NCI-H2081 (cell line): ENCODE data around the gene PRAMEF11.
"Not testable (repeated sequence)": the region's sequence is repeated elsewhere in the genome, so short reads cannot be mapped to it uniquely, and the experiment has no call there.

Experiments used
- DNase-seq, 2 experiments: peaks; one replicate each; lab custom pipeline; 2025; lab: John Stamatoyannopoulos, UW

The PRAMEF11 gene

GRCh38 chr1:12831310-12831709 is at the start of gene PRAMEF11:
Gene PRAMEF11 (minus strand): TSS chr1:12831410. CDS start chr1:12828789, 2,621 bp downstream.
- DNase-seq = not testable (repeated sequence)

DNA sequence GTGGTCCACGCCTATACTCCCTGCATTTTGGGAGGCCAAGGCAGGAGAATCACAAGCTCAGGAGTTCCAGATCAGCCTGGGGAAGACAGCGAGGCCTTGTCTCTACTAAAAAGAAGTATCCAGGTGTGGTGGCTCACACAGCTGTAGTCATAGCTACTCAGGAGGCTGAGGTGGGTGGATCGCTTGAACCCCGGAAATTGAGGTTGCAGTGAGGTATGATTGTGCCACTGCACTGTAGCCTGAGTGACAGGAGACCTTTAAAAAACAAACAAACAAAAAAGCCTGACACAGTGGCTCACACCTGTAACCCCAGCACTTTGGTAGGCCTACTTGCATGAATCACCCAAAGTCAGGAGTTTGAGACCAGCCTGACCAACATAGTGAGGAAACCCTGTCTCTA is 47.2 kb upstream of the PRAMEF11 start:
- not testable (repeated sequence) for DNase-seq

DNA sequence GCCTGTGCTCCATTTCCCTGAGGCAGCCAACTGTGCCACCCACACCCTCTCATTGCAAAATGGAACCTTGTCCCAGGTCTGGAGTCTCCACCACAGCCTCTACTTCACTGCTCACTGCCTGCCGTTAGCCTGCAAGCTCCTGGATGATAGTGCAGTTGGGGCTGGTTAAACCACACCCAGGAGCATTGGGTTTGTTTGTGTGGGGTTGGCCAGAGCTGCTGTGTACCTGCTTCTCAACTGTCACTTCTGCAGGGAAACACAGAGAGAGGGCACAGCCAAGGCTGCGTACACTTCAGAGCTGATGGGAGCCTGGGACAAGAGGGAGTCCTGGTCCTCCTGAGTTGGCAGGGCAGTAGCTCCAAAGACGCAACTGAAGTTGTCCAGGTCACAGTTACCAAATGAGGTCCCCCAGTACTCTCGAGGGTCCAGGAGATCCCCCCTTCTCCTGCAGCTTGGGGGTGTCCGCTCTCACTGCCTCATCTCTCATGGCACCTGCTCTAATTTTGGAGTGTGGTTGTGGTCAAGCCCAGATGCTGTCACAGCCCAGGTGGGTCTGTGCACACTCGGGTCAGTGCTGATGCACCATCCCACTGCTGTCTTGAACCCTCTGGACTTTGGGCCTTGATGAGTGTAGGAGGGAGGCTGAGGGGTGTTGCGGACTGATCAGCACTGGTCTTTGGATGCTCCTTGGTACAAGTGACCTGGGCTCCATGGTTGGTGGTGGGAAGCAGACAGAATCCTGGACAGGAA is 32.1 kb upstream of the PRAMEF11 start:
- not testable (repeated sequence) for DNase-seq

- not testable (repeated sequence) for DNase-seq
These were observed 25.6 kb upstream of the PRAMEF11 start, which contains the start of gene PRAMEF2 for GRCh38 chr1:12856786-12857185. Gene PRAMEF2 (plus strand): TSS chr1:12857086. CDS start chr1:12859010, 1,924 bp downstream.

GRCh38 chr1:12851779-12852178 is 20.6 kb upstream of the PRAMEF11 start:
- no peak for DNase-seq

- not testable (repeated sequence) for DNase-seq
These were observed 17.4 kb upstream of the PRAMEF11 start, which contains the start of gene HNRNPCL1 for GRCh38 chr1:12848620-12849019. Gene HNRNPCL1 (minus strand): TSS chr1:12848720. CDS start chr1:12848289, 431 bp downstream.

- not testable (repeated sequence) for DNase-seq
These were observed 2.0 kb upstream of the PRAMEF11 start for GRCh38 chr1:12833251-12833650.

DNA sequence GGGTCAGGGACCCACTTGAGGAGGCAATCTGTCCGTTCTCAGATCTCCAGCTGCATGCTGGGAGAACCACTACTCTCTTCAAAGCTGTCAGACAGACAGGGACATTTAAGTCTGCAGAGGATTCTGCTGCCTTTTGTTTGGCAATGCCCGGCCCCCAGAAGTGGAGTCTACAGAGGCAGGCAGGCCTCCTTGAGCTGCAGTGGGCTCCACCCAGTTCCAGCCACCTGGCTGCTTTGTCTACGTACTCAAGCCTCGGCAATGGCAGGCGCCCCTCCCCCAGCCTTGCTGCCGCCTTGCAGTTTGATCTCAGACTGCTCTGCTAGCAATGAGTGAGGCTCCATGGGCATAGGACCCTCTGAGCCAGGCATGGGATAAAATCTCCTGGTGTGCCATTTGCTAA is 12.1 kb downstream of the PRAMEF11 start:
- not testable (repeated sequence) for DNase-seq

- no peak for DNase-seq
These were observed 19.8 kb downstream of the PRAMEF11 start for GRCh38 chr1:12811409-12811784.

GRCh38 chr1:12810691-12811408 is 20.4 kb downstream of the PRAMEF11 start:
- DNase-seq = no peak

- no peak for DNase-seq
These were observed 21.3 kb downstream of the PRAMEF11 start for GRCh38 chr1:12809933-12810332.

- no peak for DNase-seq
These were observed 31.5 kb downstream of the PRAMEF11 start for GRCh38 chr1:12799730-12800129.

DNA sequence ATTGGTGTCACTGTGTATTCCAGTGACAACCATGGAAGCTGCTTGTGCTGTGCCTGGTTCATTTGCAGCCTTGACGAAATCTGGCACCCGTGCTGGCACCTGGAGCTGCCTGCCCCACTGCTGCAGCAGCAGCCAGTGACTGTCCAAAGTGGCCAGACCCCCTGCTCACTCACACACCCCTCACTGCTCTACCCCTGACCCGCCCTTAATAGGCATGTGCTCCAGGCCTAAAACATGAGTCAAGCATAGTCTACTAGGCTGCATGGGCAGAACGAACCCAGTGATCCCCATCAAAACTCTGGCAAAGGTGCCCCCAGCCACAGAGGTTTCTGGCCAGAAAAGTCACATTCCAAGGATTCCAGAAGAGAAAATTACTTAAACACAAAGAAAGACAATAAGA is 32.3 kb downstream of the PRAMEF11 start:
- no peak for DNase-seq

GRCh38 chr1:12791097-12791496 is 40.1 kb downstream of the PRAMEF11 start, which contains the start of gene PRAMEF1:
Gene PRAMEF1 (plus strand): TSS chr1:12791397. CDS start chr1:12793228, 1,831 bp downstream.
- DNase-seq = not testable (repeated sequence)

- not testable (repeated sequence) for DNase-seq
These were observed 46.5 kb downstream of the PRAMEF11 start for GRCh38 chr1:12784729-12785128.

DNA sequence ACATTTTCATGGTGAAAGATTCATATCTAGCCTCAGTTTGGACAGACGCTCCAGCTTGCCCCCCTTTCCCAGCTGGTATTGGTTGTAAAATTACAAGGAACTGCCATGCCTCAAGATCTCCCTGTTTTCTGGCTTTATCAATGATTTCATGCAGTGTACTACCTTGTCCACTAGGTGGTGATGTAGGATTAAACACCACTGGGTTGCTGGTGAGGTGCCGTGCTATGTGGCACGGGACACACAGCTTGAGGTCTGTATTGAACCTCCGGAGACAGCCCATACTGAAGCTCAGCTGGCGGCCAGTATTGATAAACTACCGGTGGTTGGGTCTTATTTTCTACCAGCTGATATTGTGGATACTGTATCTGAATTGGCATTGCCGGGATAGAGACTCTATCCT is 47.4 kb downstream of the PRAMEF11 start:
- not testable (repeated sequence) for DNase-seq

DNA sequence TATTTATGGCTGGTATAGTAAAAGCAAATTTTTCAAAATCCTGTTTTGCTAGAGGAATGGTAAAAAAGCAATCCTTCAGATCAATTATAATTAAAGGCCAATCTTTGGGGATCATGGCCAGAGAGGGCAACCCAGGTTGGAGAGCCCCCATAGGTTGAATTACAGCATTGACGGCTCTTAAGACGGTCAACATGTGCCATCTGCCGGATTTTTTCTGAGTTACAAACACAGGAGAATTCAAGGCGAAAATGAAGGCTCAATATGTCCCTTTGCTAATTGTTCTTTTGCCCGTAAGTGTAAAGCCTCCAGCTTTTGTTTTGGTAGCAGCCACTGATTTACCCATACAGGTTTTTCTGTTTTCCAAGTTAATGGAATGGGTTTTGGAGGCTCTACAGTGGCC is 49.7 kb downstream of the PRAMEF11 start:
- DNase-seq = not testable (repeated sequence)

DNA sequence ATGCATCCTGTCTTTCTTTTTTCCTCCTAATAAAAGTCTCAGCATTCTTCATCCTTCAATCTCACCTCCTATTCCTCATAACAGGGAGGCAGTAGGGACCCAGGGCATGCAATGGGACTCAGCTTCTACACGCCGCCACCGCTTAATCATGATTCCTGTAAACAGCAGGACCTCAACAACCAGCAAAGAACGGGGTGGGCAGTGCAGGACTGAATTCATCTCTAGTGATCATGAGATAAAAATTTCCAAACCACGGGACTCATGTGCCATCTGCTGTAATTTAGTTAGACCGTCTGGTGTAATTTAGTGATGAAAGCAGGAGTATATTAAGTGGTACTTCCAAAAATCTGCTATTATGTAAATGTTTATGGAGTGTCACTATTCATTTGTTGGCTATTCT is 52.3 kb downstream of the PRAMEF11 start:
- DNase-seq = no peak

GRCh38 chr1:12778061-12778460 is 53.1 kb downstream of the PRAMEF11 start:
- no peak for DNase-seq

- DNase-seq = no peak
These were observed 54.2 kb downstream of the PRAMEF11 start for GRCh38 chr1:12776801-12777557.

DNA sequence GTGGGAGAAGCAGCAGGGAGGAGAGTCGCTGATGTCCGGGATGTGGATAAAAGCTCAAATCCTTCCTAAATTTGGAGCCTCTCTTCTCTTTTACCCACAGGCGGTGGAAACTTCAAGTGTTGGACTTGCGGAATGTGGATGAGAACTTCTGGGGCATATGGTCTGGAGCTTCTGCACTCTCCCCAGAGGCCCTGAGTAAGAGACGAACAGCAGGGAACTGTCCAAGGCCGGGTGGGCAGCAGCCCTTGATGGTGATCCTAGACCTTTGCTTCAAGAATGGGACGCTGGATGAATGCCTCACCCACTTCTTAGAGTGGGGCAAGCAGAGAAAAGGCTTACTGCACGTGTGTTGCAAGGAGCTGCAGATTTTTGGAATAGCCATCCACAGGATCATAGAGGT is 55.8 kb downstream of the PRAMEF11 start:
- no peak for DNase-seq

DNA sequence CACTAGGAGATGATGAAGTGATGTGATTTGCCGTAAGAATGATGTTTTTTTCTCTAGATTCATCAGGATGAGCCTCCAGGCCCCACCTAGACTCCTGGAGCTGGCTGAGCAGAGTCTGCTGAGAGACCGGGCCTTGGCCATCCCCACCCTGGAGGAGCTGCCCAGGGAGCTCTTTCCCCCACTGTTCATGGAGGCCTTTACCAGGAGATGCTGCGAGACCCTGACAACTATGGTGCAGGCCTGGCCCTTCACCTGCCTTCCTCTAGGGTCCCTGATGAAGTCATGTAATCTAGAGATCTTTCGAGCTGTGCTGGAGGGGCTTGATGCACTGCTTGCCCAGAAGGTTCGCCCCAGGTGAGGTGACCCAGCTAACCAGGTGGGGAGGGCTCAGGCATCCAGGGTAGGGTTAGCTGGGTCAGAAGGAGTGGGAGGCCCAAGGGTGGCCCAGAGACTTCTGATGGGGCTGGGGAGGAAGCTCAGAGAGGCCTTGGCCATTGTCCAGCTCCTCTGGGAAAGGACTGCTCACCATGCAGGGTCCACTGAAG is 56.3 kb downstream of the PRAMEF11 start:
- no peak for DNase-seq
